NCI-H2171 (cell line): ENCODE data around the gene MTHFD1L.

Source experiments
- DNase-seq: peaks from one replicate; lab custom pipeline; 2025; lab: John Stamatoyannopoulos, UW

MTHFD1L gene

GRCh38 chr6:150991487-150991886, 126.0 kb downstream of the MTHFD1L start:
- no peak for DNase-seq

DNA sequence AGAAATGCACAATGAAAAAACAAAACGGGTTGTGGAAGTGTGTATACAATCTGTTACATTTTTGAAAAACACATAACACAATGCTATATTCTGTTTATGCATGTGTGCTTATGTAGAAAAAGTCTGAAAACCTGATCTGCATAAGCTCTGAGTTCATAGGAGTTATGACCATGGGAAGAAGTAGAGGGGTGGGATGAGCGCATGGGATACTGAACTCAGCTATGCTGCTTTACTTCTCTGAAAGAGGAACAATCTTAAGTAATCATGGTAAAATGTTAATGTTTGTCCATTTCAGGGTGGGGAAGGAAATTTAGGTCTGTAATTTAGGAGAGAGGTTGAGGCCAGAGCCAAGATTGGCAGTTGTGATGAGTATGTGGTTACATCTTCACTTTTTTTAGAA, 126.8 kb downstream of the MTHFD1L start:
- DNase-seq: no peak

DNA sequence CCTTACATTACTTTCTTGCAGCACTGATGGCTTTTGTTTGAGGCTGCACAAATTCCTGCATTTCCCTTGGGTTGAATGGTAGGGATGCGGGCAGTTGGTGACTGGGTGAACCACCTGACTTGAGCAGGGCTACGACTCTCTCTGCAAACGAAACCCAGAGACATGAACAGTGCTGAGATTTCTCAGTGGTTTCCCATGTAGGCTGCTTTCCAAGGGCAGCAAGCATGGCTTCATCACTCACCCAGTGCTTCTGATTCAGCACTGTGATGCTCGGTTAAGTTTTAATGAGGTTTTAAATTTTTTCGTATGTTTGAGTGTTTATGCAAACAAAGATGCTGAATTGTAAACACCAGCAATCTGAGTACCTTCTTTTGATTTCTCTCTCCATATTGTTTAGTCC, 127.2 kb downstream of the MTHFD1L start:
- no peak for DNase-seq

DNA sequence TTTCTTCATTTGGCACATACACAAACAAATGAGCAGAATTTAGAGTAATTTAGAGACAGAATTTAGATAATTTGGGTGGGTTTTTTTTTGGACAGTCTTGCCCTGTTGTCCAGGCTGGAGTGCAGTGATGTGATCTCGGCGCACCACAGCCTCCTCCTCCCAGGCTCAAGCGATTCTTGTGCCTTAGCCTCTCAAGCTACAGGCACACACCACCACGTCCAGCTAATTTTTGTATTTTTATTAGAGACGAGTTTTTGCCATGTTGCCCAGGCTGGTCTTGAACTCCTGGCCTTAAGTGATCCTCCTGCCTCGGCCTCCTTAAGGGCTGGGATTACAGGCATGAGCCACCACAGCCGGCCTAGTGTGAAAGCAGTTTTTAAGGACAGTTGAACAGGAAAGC, 127.8 kb downstream of the MTHFD1L start:
- no peak for DNase-seq

DNA sequence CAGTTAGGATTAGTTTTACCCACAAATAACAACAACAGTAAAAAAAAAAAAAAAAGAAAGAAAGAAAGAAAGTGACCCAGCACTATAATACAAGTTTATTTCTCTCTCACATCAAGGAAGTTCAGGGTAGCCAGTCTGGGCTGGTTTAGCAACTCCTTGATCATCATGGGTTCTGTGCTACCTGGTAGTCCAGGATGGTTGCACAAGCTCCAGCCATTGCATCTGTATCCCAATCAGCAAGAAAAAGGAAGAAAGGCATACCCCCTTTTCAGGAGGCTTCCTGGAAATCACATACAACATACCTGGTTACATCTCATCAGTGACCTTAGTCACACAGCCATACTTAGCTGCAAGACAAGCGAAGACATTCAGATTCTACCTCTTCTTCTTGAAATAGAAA, 128.5 kb downstream of the MTHFD1L start:
- no peak for DNase-seq

GRCh38 chr6:150996968-150997367, 131.5 kb downstream of the MTHFD1L start:
- DNase-seq: no peak

DNA sequence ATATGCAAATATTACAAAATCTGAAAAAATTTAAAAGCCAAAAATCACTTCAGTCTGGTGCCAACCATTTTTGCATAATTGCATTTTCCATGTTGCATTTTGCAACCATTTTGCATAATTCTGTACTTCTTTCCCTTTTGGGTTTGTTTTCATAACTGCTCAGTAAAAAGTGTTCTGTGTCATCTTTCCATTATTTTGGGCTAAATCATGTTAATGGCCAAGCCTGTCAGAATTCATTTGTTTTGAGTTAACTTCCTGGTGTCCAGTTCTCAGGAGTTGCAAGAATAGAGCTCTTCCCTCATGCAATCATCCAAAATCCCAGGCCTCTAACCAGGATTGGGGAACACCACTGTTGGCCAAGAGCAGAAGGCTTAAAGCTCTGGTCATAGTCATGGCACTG, 133.6 kb downstream of the MTHFD1L start:
- no peak for DNase-seq

DNA sequence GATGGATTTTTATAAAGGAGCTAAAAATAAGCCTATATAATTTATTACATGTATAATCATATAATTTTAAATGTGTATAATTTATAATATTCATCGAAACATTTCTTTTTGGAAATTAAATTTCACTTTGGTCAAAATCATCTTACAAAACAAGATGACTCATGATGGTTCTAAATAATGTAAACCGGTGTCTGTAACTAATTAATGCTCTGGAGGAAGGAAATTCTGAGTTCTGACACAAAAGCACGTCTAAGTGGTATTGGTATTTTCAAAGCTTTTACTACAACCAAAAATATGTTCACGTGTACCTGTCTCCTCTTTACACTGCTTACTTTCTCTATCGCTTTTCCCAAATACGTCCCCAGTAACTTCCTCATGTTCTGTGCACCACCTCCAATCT, 134.1 kb downstream of the MTHFD1L start:
- no peak for DNase-seq

DNA sequence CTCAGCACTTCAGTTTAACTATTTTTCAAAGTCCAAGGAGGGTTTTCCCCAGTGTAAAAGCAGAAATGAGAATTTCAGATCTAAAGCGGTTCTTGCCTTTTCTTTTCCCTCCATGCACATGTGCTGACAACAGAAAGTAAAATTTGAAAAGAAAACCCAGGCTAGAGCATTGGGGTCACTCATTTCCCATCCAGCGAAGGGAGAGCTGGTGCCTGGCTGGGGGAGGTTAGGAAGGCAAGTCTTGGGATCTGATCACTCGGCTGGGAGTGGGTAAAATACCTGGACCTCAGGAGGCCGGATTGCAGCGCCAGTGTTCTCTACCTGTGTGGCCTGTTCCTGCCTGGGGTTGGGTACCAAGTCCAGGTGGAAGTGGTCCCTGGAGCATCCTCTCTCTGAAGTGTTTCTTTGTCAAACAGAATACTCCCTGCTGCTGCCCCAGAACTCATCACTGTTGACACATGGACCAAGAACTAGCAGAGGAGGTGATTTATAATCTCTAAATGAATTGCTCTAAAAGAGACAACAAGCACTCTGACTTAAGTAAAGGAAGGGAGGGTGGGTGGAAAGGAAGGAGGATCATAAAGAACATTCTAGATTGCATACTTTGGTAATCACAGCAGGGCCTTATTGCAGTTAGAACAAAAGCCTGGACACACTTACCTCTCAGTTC, 136.0 kb downstream of the MTHFD1L start:
- no peak for DNase-seq

DNA sequence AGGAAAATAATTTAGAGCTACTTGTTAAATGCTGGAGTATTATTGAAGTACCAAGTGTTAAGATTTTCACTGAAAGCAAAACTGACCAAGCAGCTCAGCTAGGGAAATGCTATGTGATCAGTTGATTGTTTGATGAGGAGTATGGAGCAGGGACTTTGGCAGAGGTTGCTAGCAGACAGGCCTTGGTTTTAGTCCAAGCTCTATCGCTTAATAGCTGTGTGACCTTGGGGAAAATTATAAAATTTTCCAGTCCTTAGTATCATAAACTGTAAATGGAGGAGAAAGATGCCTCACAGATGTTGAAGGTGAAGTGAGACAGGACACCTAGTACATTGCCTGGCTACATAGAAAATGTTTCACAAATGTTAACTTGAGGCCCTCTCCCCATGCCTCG, 136.6 kb downstream of the MTHFD1L start:
- no peak for DNase-seq

GRCh38 chr6:151002491-151002935, 137.0 kb downstream of the MTHFD1L start:
- DNase-seq: no peak

GRCh38 chr6:151004383-151005024, 139.0 kb downstream of the MTHFD1L start:
- DNase-seq: no peak

DNA sequence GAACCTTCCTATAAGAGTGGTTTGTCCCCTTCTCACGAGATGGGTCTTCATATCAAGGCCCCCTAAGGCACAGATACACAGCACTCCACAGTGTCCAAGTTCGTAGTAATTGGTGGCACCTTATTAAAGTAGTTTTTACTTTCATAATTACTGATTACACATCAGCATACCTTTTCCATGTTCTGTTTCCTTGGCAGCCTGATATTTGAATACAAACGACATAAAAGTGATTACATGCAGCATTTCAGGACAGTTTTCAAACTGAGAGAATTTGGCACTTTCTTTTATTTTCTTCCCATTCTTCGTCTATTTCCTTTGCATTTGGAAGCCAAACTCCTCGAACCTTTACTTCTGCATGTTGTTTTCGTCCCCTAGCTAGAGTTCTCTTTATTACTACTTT, 139.7 kb downstream of the MTHFD1L start:
- no peak for DNase-seq

DNA sequence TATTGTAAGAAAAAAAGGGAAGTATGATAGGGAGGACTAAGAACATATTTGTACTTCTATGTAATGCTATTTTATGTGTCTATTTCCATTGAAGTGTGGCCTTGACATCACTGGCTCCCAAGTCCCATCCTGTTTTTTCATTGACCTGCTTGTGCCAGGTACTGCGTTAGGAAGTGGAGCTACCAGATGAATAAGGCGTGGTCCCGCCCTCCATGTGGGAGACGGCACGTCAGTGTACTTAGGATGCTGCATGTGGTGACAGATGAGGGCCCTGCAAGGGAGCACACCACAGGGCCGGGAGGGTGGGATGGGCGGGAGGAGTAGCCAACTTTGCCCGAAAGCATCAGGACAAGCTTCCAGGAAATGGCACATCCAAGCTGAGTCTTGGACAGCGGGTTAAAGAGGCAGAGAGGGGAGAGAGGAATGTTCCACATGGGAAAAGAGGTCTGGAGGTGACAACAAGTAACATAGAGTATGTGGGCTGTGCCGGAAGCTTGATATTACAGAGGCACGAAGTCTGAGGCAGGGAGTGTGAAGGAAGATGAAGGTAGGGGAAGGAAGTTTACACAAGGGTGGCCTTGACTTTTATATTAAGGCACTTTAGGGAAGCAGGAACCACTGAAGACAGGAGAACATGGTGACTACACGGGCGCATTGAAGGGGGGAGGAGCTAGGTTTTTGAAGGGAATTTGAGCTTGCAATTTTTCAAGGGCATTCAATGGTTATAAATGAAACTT, 140.6 kb downstream of the MTHFD1L start:
- no peak for DNase-seq

GRCh38 chr6:151007076-151007475, 141.6 kb downstream of the MTHFD1L start:
- no peak for DNase-seq

DNA sequence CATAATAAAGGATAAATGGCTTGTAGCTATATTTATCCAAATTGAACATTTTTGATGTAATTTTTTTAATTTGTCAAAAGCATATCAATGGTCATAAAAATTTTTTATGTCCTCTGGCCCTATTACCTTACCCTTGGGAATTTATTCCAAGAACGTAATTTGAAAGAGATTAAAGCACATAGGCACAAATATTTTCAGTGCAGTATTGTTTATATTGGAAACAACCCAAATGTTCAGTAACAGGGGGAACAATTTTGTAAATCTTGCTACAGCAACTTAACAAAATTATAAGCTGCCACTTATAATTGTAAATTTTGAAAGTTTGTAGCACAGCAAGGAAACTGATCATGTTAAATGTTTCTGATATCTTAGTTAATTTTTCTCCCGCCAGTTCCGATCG, 142.4 kb downstream of the MTHFD1L start:
- no peak for DNase-seq

- no peak for DNase-seq
These were observed 142.9 kb downstream of the MTHFD1L start for GRCh38 chr6:151008425-151008824.

- DNase-seq: no peak
These were observed 144.1 kb downstream of the MTHFD1L start for GRCh38 chr6:151009576-151009975.

- peak; percentile 13 for DNase-seq
These were observed 144.6 kb downstream of the MTHFD1L start for GRCh38 chr6:151010071-151010470.

DNA sequence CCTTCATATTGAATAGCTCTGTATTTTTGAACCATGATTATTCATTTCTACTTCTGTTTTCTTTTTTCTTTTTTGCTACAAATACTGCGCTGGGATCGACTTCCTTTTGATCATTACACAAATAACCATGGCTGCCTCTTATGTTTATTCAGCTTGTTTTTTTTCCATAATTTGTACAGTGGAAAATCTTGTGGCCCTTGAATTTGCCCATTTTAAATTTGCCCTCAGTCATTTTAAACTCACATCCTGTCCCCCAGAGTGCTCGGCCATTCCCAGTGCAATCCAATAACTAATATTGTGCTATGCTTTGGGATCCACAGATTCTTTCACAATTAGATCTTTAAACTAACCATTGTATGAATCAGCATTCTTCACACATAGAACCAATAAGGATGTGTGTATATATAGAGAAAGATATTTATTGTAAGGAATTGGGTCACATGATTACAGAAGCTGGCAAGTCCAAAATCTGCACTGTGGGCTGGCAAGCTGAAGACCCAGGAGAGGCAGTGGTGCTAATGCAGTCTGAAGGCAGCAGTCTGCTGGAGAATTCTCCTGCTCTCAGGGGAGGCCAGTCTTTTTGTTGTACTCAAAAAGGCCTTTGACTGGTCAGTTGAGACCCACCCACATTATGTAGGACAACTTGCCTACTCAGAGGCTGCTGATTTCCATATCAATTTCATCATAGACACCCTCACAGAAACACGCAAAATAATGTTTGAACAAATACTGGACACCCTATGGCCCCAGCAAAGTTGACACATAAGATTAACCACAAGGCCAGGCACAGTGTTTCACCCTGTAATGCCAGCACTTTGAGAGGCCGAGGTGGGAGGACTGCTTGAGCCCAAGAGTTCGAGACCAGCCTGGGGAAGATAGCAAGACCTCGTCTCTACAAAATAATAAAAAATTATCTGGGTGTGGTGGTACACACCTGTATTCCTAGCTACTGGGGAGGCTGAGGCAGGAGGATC, 147.1 kb downstream of the MTHFD1L start:
- DNase-seq: no peak

GRCh38 chr6:151014404-151015100, 149.1 kb downstream of the MTHFD1L start:
- DNase-seq: peak; percentile 13
